Measurements from ENCODE around the gene TOB1. TPM values are rescaled to one million over a fixed set of nuclear protein-coding genes. Genes with fewer than 3 reads are reported as not detected.
"Not testable (repeated sequence)": the region's sequence is repeated elsewhere in the genome, so short reads cannot be mapped to it uniquely, and the experiment has no call there.

Gene TOB1
- total RNA-seq, 1 donor from 2014 or later: 4.6 TPM

GRCh38 chr17:50863221-50863843 lies 2.8 kb downstream of the TOB1 start:
- peak overlapping the region; percentile 83 for H3K4me3 ChIP-seq (ENCODE audit: low read depth, low read length)
- peak; percentile 90 for TF ChIP-seq CTCF (conservative IDR thresholded peaks at IDR 0.05; ENCODE audit: low read depth, low read length)
- no peak for DNase-seq (ENCODE audit: low read depth)

GRCh38 chr17:50861822-50862528 lies 4.2 kb downstream of the TOB1 start:
- H3K4me3 ChIP-seq (ENCODE audit: low read depth, low read length): peak overlapping the region; percentile 4
- TF ChIP-seq CTCF (conservative IDR thresholded peaks at IDR 0.05; ENCODE audit: low read depth, low read length): no peak
- no peak for DNase-seq (ENCODE audit: low read depth)

- TF ChIP-seq CTCF (conservative IDR thresholded peaks at IDR 0.05; ENCODE audit: low read depth, low read length): no peak
- H3K4me3 ChIP-seq (ENCODE audit: low read depth, low read length): no peak overlapping the region
- DNase-seq (ENCODE audit: low read depth): no peak
Observed at GRCh38 chr17:50861334-50861676, 4.8 kb downstream of the TOB1 start.

- not testable (repeated sequence) for H3K4me3 ChIP-seq (ENCODE audit: low read depth, low read length); DNase-seq (ENCODE audit: low read depth)
Observed at GRCh38 chr17:50859727-50860126, 6.4 kb downstream of the TOB1 start.

GRCh38 chr17:50858486-50859225 lies 7.5 kb downstream of the TOB1 start:
- no peak for DNase-seq (ENCODE audit: low read depth)
- H3K4me3 ChIP-seq (ENCODE audit: low read depth, low read length): no peak overlapping the region
- no peak for TF ChIP-seq CTCF (conservative IDR thresholded peaks at IDR 0.05; ENCODE audit: low read depth, low read length)

- TF ChIP-seq CTCF (conservative IDR thresholded peaks at IDR 0.05; ENCODE audit: low read depth, low read length): no peak
- DNase-seq (ENCODE audit: low read depth): no peak
- no peak overlapping the region for H3K4me3 ChIP-seq (ENCODE audit: low read depth, low read length)
Observed at GRCh38 chr17:50856431-50856830, 9.7 kb downstream of the TOB1 start.

GRCh38 chr17:50855708-50856330 lies 10.3 kb downstream of the TOB1 start:
- H3K4me3 ChIP-seq (ENCODE audit: low read depth, low read length): no peak overlapping the region
- DNase-seq (ENCODE audit: low read depth): no peak
- TF ChIP-seq CTCF (conservative IDR thresholded peaks at IDR 0.05; ENCODE audit: low read depth, low read length): no peak
